ENCODE measurements around the gene IPP. TPM values are rescaled to one million over a fixed set of nuclear protein-coding genes. Genes with fewer than 3 reads are reported as not detected.
A peak's percentile ranks its signal among the peaks of the same experiment; 100 is the strongest.

The IPP gene
- total RNA-seq, 6 experiments from 2014 or later = 5.5 to 12.9 (median 8.3) TPM

DNA sequence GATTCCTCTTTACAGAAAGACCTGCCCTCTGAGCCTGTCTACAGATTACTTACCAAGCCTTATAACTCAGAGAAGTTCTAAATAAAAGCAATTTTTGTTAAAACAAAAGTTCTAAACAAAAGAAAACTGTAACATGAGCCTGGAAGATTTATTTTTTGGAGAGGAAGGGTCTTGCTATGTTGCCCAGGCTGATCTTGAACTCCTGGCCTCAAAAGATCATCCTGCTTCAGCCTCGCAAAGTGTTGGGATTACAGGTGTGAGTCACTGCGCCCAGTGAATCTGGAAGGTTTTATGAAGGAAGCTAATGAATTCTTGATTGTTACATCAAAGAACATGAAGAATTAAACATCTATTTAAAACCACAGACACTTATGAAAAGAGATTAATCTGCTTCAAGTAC, 91.2 kb downstream of the IPP start:
- WGBS (ENCODE audit: insufficient coverage, low coverage, low lambda C conversion rate, missing lambda C conversion rate) = 96% methylated on average over 2 of the region's 2 CpGs
- Histone ChIP-seq H3K4me1 (peaks cover 0 to 38% (median 13%) of the 10 kb centered on the region in 4 donors), H3K27me3 (no peaks in the 10 kb centered on the region), H3K4me3 (no peak overlapping the region), H3K27ac (peak overlapping the region in 1 of 3 donors; percentile 81), H3K36me3 (peaks cover 7 to 63% (median 15%) of the 10 kb centered on the region in 4 donors), H3K9me3 (no peaks in the 10 kb centered on the region)
- intact Hi-C loops (cut with DNase I) = no loop called here
- TF ChIP-seq, protein P1, sequence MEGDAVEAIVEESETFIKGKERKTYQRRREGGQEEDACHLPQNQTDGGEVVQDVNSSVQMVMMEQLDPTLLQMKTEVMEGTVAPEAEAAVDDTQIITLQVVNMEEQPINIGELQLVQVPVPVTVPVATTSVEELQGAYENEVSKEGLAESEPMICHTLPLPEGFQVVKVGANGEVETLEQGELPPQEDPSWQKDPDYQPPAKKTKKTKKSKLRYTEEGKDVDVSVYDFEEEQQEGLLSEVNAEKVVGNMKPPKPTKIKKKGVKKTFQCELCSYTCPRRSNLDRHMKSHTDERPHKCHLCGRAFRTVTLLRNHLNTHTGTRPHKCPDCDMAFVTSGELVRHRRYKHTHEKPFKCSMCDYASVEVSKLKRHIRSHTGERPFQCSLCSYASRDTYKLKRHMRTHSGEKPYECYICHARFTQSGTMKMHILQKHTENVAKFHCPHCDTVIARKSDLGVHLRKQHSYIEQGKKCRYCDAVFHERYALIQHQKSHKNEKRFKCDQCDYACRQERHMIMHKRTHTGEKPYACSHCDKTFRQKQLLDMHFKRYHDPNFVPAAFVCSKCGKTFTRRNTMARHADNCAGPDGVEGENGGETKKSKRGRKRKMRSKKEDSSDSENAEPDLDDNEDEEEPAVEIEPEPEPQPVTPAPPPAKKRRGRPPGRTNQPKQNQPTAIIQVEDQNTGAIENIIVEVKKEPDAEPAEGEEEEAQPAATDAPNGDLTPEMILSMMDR (IDR thresholded peaks at IDR 0.05) = no peak
- no peak for TF ChIP-seq POLR2A (IDR thresholded peaks at IDR 0.05)
- no peak for ATAC-seq
- no peak for DNase-seq

GRCh38 chr1:45658171-45658570, 92.3 kb downstream of the IPP start:
- Histone ChIP-seq H3K27me3 (no peaks in the 10 kb centered on the region), H3K4me3 (no peak overlapping the region), H3K36me3 (peaks cover 7 to 73% (median 21%) of the 10 kb centered on the region in 4 donors), H3K9me3 (no peaks in the 10 kb centered on the region), H3K27ac (peak overlapping the region; percentile 24 to 81 (median 70)), H3K4me1 (peaks cover 0 to 38% (median 13%) of the 10 kb centered on the region in 4 donors)
- TF ChIP-seq, protein P1 (IDR thresholded peaks at IDR 0.05) = no peak
- TF ChIP-seq POLR2A (IDR thresholded peaks at IDR 0.05) = no peak
- DNase-seq = no peak
- WGBS (ENCODE audit: insufficient coverage, low coverage, low lambda C conversion rate, missing lambda C conversion rate) = 26% methylated on average over 2 of the region's 2 CpGs
- intact Hi-C loops (cut with DNase I) = no loop called here
- ATAC-seq = peak; percentile 95 to 97 (median 96)

DNA sequence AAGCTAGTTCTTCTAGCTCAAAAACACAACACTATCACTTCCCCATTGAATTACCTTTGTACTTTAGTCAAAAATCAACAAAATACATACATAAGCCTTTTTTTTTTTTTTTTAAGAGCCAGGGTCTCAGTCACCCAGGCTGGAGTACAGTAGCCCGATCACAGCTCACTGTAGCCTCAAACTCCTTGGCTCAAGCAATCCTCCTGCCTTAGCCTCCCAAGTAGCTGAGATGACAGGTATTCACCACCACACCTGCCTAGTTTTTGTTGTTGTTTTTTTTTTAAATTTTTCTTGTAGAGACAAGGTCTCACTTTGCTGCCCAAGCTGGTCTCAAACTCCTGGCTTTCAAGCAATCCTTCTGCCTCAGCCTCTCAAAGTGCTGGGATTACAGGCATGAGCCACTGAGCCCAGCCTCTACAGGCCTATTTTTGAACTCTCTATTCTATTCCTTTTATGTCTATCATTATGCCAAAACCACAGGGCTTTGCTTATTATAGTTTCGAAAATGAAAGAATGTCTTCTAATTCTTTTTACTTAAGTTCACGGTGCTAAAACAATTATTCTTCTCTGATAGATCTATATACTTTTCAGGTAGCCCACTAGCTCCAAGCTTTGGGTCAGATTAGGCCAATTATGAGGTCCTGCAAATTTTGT, 93.8 kb downstream of the IPP start:
- no peaks in the 10 kb centered on the region for H3K27me3 ChIP-seq
- intact Hi-C loops (cut with DNase I) = no loop called here
- no peak for ATAC-seq
- no peak overlapping the region for H3K4me3 ChIP-seq
- WGBS (ENCODE audit: insufficient coverage, low coverage, low lambda C conversion rate, missing lambda C conversion rate) = 93% methylated on average over 3 of the region's 3 CpGs
- peaks cover 0 to 38% (median 13%) of the 10 kb centered on the region in 4 donors for H3K4me1 ChIP-seq
- H3K27ac ChIP-seq = peak overlapping the region in 1 of 3 donors; percentile 81
- no peaks in the 10 kb centered on the region for H3K9me3 ChIP-seq
- peaks cover 7 to 88% (median 26%) of the 10 kb centered on the region in 4 donors for H3K36me3 ChIP-seq
- no peak for DNase-seq
- no peak for TF ChIP-seq POLR2A (IDR thresholded peaks at IDR 0.05)
- TF ChIP-seq, protein P1 (IDR thresholded peaks at IDR 0.05) = no peak

- WGBS (ENCODE audit: insufficient coverage, low coverage, low lambda C conversion rate, missing lambda C conversion rate) = 93% methylated on average over 12 of the region's 12 CpGs
- Histone ChIP-seq H3K4me3 (no peak overlapping the region), H3K36me3 (peaks cover 11 to 89% (median 34%) of the 10 kb centered on the region in 4 donors), H3K27ac (no peak overlapping the region), H3K27me3 (no peaks in the 10 kb centered on the region), H3K4me1 (peaks cover 0 to 27% (median 13%) of the 10 kb centered on the region in 4 donors), H3K9me3 (no peaks in the 10 kb centered on the region)
- TF ChIP-seq POLR2A (IDR thresholded peaks at IDR 0.05) = no peak
- TF ChIP-seq, protein P1 (IDR thresholded peaks at IDR 0.05) = no peak
- intact Hi-C loops (cut with DNase I) = no loop called here
- ATAC-seq (no peak), DNase-seq (no peak)
Measured at GRCh38 chr1:45654540-45655280, 95.7 kb downstream of the IPP start.

Other genes starting within 250 kb of the IPP start
- 100 to 1,000 TPM; 315 to 672 (median 358) TPM for gene PRDX1, start 228.8 kb downstream of the IPP start, total RNA-seq
- gene AKR1A1, start 199.8 kb downstream of the IPP start, total RNA-seq = 100 to 1,000 TPM; 115 to 308 (median 220) TPM
- gene NASP, start 166.6 kb downstream of the IPP start, total RNA-seq = 10 to 100 TPM; 21.8 to 31.9 (median 26.1) TPM
- 1 to 10 TPM in 5 of 6 experiments, under 1 TPM in 1; 0.81 to 3.1 (median 1.9) TPM for gene CCDC17, start 126.6 kb downstream of the IPP start, total RNA-seq
- 10 to 100 TPM; 51.2 to 80.0 (median 67.3) TPM for gene GPBP1L1, start 64.1 kb downstream of the IPP start, total RNA-seq
- gene TMEM69, start 62.5 kb downstream of the IPP start, total RNA-seq = 10 to 100 TPM in 3 of 6 experiments, 1 to 10 TPM in 3; 7.5 to 17.5 (median 10.0) TPM
- gene MAST2, start 53.0 kb upstream of the IPP start, total RNA-seq = 10 to 100 TPM in 5 of 6 experiments, 1 to 10 TPM in 1; 9.9 to 14.9 (median 12.3) TPM

Measured in right lobe of liver (tissue), 6 donors.